ENCODE measurements around the gene CKAP4. TPM values are rescaled to one million over a fixed set of nuclear protein-coding genes. Genes with fewer than 3 reads are reported as not detected.

Gene CKAP4
- total RNA-seq, 1 experiment from 2014 or later: 62.4 TPM

DNA sequence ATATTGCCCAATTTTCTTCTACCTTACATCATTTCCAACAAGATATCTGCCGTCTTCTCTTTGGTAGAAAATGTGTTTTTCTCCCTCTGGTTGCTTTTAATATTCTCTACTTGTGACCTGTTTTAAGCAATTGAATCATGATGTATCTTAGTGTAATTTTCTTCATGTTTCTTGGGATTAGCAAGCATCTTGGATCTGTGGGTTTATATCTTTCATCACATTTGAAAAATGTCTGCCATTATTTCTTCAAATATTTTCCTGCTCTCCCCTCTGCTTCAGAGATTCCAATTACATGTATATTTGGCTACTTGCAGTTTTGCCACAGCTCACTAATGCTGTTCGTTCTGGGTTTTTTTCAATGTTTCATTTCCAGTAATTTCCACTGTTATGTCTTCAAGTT, 30.1 kb downstream of the CKAP4 start:
- Histone ChIP-seq H2BK5ac (ENCODE audit: insufficient read length, low read length) (no peak overlapping the region), H3K4me2 (ENCODE audit: insufficient read depth, insufficient read length, low read length) (no peak overlapping the region), H2BK15ac (ENCODE audit: low read depth, low read length) (no peak overlapping the region), H2BK120ac (ENCODE audit: low read depth, low read length, poor library complexity, severe bottlenecking) (no peak overlapping the region), H3K79me1 (ENCODE audit: insufficient read depth, low read depth, low read length, poor library complexity, severe bottlenecking) (no peaks in the 10 kb centered on the region), H3K27me3 (ENCODE audit: insufficient read depth, low read length) (no peaks in the 10 kb centered on the region), H4K8ac (replicated peaks; ENCODE audit: insufficient read length, low read depth, low read length) (no peak overlapping the region), H3K27ac (ENCODE audit: insufficient read length, low read depth, low read length) (no peak overlapping the region), H3K14ac (ENCODE audit: insufficient read depth, low read length) (no peak overlapping the region), H4K91ac (ENCODE audit: insufficient read length, low read depth, low read length) (no peak overlapping the region), H2AFZ (ENCODE audit: low read length) (no peak overlapping the region), H2AK5ac (ENCODE audit: insufficient read length, low read length) (no peak overlapping the region), H4K5ac (ENCODE audit: insufficient read length, low read depth, low read length) (no peak overlapping the region), H3K9me3 (ENCODE audit: control insufficient read depth, low read depth, low read length) (no peaks in the 10 kb centered on the region), H3K23ac (ENCODE audit: insufficient read length, low read depth, low read length) (no peak overlapping the region), H3K23me2 (ENCODE audit: insufficient read length, low read depth, low read length, poor library complexity, severe bottlenecking) (no peaks in the 10 kb centered on the region), H3K79me2 (ENCODE audit: insufficient read depth, low read length) (no peaks in the 10 kb centered on the region), H3K4me1 (ENCODE audit: insufficient read depth, low read length) (no peaks in the 10 kb centered on the region), H3K18ac (ENCODE audit: insufficient read length, low read depth, low read length) (no peak overlapping the region), H2BK12ac (ENCODE audit: insufficient read length, low read depth, low read length) (no peak overlapping the region), H3K9ac (ENCODE audit: extremely low read depth, insufficient read length, low read length) (no peak overlapping the region), H4K20me1 (ENCODE audit: control insufficient read depth, insufficient read depth, insufficient read length) (no peaks in the 10 kb centered on the region), H2BK20ac (ENCODE audit: low read depth, low read length, poor library complexity, severe bottlenecking) (no peak overlapping the region), H3K4ac (ENCODE audit: low read depth, low read length) (no peak overlapping the region), H3T11ph (ENCODE audit: low read length) (no peak overlapping the region), H3K56ac (ENCODE audit: insufficient read length, low read depth, low read length) (no peak overlapping the region)
- TF ChIP-seq, protein P1, sequence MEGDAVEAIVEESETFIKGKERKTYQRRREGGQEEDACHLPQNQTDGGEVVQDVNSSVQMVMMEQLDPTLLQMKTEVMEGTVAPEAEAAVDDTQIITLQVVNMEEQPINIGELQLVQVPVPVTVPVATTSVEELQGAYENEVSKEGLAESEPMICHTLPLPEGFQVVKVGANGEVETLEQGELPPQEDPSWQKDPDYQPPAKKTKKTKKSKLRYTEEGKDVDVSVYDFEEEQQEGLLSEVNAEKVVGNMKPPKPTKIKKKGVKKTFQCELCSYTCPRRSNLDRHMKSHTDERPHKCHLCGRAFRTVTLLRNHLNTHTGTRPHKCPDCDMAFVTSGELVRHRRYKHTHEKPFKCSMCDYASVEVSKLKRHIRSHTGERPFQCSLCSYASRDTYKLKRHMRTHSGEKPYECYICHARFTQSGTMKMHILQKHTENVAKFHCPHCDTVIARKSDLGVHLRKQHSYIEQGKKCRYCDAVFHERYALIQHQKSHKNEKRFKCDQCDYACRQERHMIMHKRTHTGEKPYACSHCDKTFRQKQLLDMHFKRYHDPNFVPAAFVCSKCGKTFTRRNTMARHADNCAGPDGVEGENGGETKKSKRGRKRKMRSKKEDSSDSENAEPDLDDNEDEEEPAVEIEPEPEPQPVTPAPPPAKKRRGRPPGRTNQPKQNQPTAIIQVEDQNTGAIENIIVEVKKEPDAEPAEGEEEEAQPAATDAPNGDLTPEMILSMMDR (conservative IDR thresholded peaks at IDR 0.05): no peak
- WGBS (ENCODE audit: extremely low coverage, insufficient read length, low lambda C conversion rate): no CpG with 5 or more reads among the region's 2 CpGs
- DNase-seq: no peak
- H3K27me3 Mint-ChIP-seq (ENCODE audit: low read depth): peaks cover 5% of the 10 kb centered on the region
- H3K27ac Mint-ChIP-seq: no peak overlapping the region
- peaks cover 3 to 18% (median 6%) of the 10 kb centered on the region in 3 experiments; a peak in 6 of 7 replicates for H3K36me3 Mint-ChIP-seq (ENCODE audit: insufficient read depth in 1 of 3, low read depth in 3 of 3)
- H3K4me1 Mint-ChIP-seq: no peaks in the 10 kb centered on the region
- H3K4me3 Mint-ChIP-seq: no peak overlapping the region
- peaks cover 20 to 21% of the 10 kb centered on the region in 2 experiments for H3K9me3 Mint-ChIP-seq

Data from H9 (cell line).